ENCODE results near the gene ZNF548.
"Not testable (repeated sequence)": the region's sequence is repeated elsewhere in the genome, so short reads cannot be mapped to it uniquely, and the experiment has no call there.

Gene ZNF548

GRCh38 chr19:57389730-57390598 lies at the start of gene ZNF548:
Gene ZNF548 (plus strand): TSS chr19:57389854. CDS start chr19:57390100, 246 bp downstream.
- DNase-seq (ENCODE audit: low spot score), result peak; percentile 96

- no peak for DNase-seq (ENCODE audit: low spot score)
Observed at GRCh38 chr19:57342582-57342981, 47.1 kb upstream of the ZNF548 start.

- DNase-seq (ENCODE audit: low spot score), result peak; percentile 67
Observed at GRCh38 chr19:57348136-57348535, 41.5 kb upstream of the ZNF548 start.

GRCh38 chr19:57350877-57351805 lies 38.5 kb upstream of the ZNF548 start, which contains the start of gene ZNF304:
Gene ZNF304 (plus strand): TSS chr19:57351271. CDS start chr19:57351665, 394 bp downstream.
- DNase-seq (ENCODE audit: low spot score), result peak; percentile 97

GRCh38 chr19:57351867-57352266 lies 37.8 kb upstream of the ZNF548 start:
- DNase-seq (ENCODE audit: low spot score), result peak; percentile 22

- no peak for DNase-seq (ENCODE audit: low spot score)
Observed at GRCh38 chr19:57355916-57356315, 33.7 kb upstream of the ZNF548 start.

- no peak for DNase-seq (ENCODE audit: low spot score)
Observed at GRCh38 chr19:57357406-57357805, 32.2 kb upstream of the ZNF548 start.

- DNase-seq (ENCODE audit: low spot score), result no peak
Observed at GRCh38 chr19:57359300-57359699, 30.4 kb upstream of the ZNF548 start.

- no peak for DNase-seq (ENCODE audit: low spot score)
Observed at GRCh38 chr19:57362419-57362818, 27.2 kb upstream of the ZNF548 start.

GRCh38 chr19:57362997-57363687 lies 26.5 kb upstream of the ZNF548 start, which contains the start of the genes TRAPPC2B and ZNF547:
Gene TRAPPC2B (plus strand): TSS chr19:57363551. CDS start chr19:57364834, 1,283 bp downstream.
Gene ZNF547 (plus strand): TSS chr19:57363551. CDS start chr19:57368556, 5,005 bp downstream.
- DNase-seq (ENCODE audit: low spot score), result peak; percentile 96

GRCh38 chr19:57363688-57364181 lies 25.9 kb upstream of the ZNF548 start:
- DNase-seq (ENCODE audit: low spot score), result peak; percentile 46

- DNase-seq (ENCODE audit: low spot score), result no peak
Observed at GRCh38 chr19:57366776-57367175, 22.9 kb upstream of the ZNF548 start.

GRCh38 chr19:57374179-57374578 lies 15.5 kb upstream of the ZNF548 start:
- no peak for DNase-seq (ENCODE audit: low spot score)

GRCh38 chr19:57374647-57375046 lies 15.0 kb upstream of the ZNF548 start:
- DNase-seq (ENCODE audit: low spot score), result not testable (repeated sequence)

GRCh38 chr19:57376151-57376550 lies 13.5 kb upstream of the ZNF548 start:
- no peak for DNase-seq (ENCODE audit: low spot score)

- DNase-seq (ENCODE audit: low spot score), result no peak
Observed at GRCh38 chr19:57377498-57378146, 12.0 kb upstream of the ZNF548 start.

GRCh38 chr19:57380923-57381322 lies 8.7 kb upstream of the ZNF548 start:
- no peak for DNase-seq (ENCODE audit: low spot score)

GRCh38 chr19:57382806-57383488 lies 6.7 kb upstream of the ZNF548 start:
- DNase-seq (ENCODE audit: low spot score), result no peak

GRCh38 chr19:57389194-57389729 lies 392 bp upstream of the ZNF548 start:
- DNase-seq (ENCODE audit: low spot score), result no peak

- no peak for DNase-seq (ENCODE audit: low spot score)
Observed at GRCh38 chr19:57395710-57396109, 6.1 kb downstream of the ZNF548 start.

Data from AG20443 (cell line).